Fibroblast of mammary gland (primary cell): ENCODE measurements around the gene CHD8.
"Not testable (repeated sequence)": the region's sequence is repeated elsewhere in the genome, so short reads cannot be mapped to it uniquely, and the experiment has no call there.

Experiments
- DNase-seq: peaks from one replicate; pipeline ENCODE4 v3.0.0-alpha.2; 2010; ENCODE audit warnings: low read depth
- H3K4me3 ChIP-seq: 2 replicates; pipeline ENCODE4 v1.5.1; 2011; ENCODE audit warnings: low read depth, mild to moderate bottlenecking, low read length, moderate library complexity; ENCODE audit not compliant: control insufficient read depth
- TF ChIP-seq, protein P1 (sequence below): conservative IDR thresholded peaks from 2 replicates; pipeline ENCODE4 v1.5.1; 2011; ENCODE audit warnings: low read depth, low read length, inconsistent platforms; ENCODE audit not compliant: control insufficient read depth, insufficient read depth

Gene CHD8

DNA sequence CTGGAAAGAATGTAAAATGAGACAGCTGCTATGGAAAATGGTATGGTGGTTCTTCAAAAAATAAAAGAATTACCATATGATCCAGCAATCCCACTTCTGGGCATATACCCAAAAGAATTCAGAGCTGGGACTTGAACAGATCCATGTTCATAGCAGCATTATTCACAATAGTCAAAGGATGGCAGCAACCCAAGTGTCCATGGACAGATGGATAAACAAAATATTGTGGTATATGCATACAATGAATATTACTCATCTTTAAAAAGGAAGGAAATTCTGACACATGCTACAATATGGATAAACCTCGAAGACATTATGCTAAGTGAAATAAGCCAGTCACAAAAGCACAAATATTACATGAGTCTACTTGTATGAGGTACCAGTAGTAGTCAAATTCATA lies 11.7 kb upstream of the CHD8 start:
- no peak overlapping the region for H3K4me3 ChIP-seq
- TF ChIP-seq, protein P1, sequence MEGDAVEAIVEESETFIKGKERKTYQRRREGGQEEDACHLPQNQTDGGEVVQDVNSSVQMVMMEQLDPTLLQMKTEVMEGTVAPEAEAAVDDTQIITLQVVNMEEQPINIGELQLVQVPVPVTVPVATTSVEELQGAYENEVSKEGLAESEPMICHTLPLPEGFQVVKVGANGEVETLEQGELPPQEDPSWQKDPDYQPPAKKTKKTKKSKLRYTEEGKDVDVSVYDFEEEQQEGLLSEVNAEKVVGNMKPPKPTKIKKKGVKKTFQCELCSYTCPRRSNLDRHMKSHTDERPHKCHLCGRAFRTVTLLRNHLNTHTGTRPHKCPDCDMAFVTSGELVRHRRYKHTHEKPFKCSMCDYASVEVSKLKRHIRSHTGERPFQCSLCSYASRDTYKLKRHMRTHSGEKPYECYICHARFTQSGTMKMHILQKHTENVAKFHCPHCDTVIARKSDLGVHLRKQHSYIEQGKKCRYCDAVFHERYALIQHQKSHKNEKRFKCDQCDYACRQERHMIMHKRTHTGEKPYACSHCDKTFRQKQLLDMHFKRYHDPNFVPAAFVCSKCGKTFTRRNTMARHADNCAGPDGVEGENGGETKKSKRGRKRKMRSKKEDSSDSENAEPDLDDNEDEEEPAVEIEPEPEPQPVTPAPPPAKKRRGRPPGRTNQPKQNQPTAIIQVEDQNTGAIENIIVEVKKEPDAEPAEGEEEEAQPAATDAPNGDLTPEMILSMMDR, result no peak
- DNase-seq, result peak; percentile 91

DNA sequence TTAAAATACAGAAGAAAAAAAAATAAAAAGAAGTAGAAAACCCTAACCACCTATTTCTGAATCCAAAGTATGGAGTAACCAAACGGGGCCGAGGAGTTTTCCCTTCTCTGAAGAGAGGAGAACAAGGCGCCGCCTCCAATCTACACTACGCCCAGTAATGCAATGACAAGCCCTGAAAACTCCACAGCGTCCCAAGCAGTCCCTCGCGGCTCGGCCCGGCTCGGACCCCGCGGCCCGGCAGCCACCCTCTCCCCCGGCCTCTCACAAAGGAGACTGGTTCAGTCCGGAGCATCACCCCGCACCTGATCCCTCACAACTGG lies 371 bp downstream of the CHD8 start:
- DNase-seq, result peak; percentile 21
- TF ChIP-seq, protein P1, result no peak
- peak overlapping the region; percentile 95 for H3K4me3 ChIP-seq

DNA sequence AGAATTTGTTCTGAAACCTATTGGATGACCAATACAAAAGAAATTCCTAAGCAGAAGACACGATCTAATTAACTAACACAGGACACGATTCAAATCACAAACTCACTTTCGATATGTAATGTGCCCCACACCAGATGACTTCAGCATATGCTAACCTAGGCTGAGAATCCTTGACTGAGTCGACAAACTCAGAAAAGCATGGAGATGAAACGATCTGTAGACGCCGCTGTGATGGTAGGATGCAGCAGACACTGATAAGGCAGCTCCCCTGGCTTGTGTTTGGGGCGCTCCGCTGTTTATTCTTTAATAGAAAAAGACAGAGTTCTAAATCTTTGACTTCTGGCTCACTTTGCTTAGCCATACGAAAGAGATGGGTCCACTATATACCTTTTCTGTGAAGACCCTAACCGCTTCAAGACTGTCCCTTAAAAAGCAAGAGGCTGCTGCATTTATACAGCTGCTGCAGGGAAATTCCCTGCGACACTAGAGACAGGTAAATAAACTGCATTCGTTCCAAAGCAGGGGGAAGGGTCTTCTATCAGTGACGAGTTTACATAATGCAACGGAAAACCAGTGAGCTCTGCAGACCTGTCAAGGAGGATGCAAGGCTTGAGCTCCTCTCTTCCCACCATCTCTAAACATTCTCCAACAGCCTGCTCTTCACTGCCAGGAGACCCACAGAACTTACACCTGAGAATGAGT lies 929 bp downstream of the CHD8 start:
- TF ChIP-seq, protein P1, result no peak
- peak; percentile 28 for DNase-seq
- peak overlapping the region; percentile 95 for H3K4me3 ChIP-seq

DNA sequence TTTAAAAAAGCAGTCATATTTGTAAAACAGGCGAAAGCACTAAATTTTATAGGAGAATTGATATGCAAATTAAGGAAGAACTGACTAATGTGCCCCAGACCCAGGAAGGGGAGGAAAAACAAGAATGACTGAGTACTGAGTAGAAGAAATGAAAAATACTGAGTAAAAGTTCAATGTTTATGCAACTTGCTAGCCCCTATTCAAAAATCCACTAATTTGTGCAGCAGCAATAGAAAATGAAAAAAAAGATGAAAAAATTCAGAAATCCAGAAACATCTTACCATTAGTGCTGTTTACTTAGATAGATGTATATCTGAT lies 6.1 kb downstream of the CHD8 start:
- no peak overlapping the region for H3K4me3 ChIP-seq
- DNase-seq, result no peak
- TF ChIP-seq, protein P1, result no peak

DNA sequence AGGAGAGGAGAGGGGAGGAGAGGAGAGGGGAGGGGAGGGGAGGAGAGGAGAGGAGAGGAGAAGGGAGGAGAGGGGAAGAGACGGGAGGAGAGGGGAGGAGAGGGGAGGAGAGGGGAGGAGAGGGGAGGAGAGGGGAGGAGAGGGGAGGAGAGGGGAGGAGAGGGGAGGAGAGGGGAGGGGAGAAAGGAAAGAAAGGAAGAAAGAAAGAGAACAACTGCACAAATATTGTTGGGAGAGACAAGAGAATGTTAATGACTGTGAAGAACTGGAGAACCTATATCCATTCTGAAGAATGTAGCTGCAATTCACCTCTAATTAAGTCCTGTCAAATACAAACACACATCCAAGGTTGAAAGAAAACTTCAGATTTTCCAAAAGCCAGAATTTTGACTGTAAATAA lies 13.3 kb downstream of the CHD8 start:
- not testable (repeated sequence) for DNase-seq, H3K4me3 ChIP-seq

DNA sequence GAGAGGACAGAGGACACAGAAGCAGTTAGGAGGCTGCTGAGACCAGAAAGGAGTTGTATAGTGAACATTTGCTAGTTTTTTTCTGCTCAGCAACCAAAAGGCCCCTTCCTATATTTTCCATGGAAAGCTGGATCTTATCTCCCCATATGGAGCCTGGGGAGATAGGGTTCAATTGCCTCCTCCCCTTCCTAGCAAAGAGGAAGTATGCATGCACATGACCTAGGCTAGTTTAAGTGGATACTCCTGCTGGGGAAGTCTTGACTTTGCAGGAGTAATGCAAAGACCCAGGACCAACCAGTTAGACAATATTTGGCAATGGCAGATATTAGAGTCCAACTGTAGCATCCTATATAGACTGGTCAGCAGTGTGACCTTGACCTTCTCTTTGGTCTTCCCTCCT lies 15.1 kb downstream of the CHD8 start:
- TF ChIP-seq, protein P1, result no peak
- no peak for DNase-seq
- no peak overlapping the region for H3K4me3 ChIP-seq

DNA sequence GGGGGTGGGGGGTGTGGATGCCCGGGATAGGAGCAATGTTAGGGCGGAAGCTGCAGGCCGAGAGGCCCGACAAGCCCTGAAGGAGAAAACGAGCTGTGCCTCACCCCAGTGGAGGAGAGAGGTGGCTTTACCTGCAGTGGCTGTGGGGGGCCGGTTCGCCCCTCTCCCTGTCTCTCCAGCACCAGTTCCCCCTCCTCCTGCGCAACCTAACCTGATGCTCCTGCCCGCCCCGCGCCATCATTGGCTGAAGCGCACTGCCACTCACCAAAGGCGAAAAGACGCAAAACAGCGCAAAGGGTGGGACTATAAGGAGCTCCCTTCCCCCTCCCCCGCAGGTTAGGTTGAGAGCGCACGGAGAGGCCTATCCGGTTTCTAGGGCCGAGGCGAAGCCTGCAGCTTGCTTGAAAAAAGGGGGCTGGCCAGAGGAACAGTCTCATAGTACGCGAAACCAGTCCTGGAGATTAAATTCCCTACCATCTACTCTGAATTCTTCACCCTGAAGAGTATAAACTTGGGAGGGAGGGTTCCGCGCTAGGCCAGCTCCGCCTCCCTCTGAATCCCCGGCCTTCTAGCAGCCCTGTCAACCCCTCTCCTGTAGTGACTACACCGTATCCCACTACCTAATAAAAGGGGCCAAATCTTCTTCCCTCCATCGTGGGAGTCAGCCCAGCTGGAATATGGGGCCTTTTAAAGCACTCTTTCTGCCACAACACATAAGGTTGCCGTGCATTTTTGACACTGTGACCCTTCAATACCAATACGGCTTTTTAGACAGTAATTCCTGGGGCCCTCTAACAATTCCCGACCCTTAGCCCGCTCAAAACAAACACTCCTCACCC lies 18.6 kb downstream of the CHD8 start:
- peak overlapping the region; percentile 91 for H3K4me3 ChIP-seq
- peak; percentile 99 for DNase-seq
- TF ChIP-seq, protein P1, result no peak
